K562 (cell line): Measurements from ENCODE around the gene EMX1.

Source experiments
- CEBPB ChIP-seq: fragments of 450-650 bp; IDR thresholded peaks from 2 replicates; pipeline ENCODE4 v1.6.1; 2016; ENCODE audit warnings: missing genetic modification characterization, missing compliant biosample characterization
- CTCF ChIP-seq, 3 experiments: IDR thresholded peaks in 2 of 3; conservative IDR thresholded peaks in 1 of 3; 2 replicates each; pipeline ENCODE4 v1.5.1; 2011 to 2012; ENCODE audit warnings: low read length in 3 of 3, mild to moderate bottlenecking in 3 of 3, control low read depth in 2 of 3, improper control_type of control experiment in 1 of 3, inconsistent platforms in 1 of 3, low read depth in 1 of 3, mixed read lengths in 1 of 3, moderate library complexity in 1 of 3; ENCODE audit not compliant: insufficient read depth in 2 of 3
- HDAC2 ChIP-seq: fragments of 450-650 bp; IDR thresholded peaks from 2 replicates; pipeline ENCODE4 v1.6.1; 2016; ENCODE audit warnings: mild to moderate bottlenecking
- HMBOX1 ChIP-seq: sonication (generic); IDR thresholded peaks from 2 replicates; pipeline ENCODE4 v1.6.1; 2016
- MAFK ChIP-seq: IDR thresholded peaks from 2 replicates; pipeline ENCODE4 v1.6.1; 2011; ENCODE audit warnings: low read length, improper control_type of control experiment
- PATZ1 ChIP-seq: fragments of 250-450 bp; sonication (Bioruptor Pico); IDR thresholded peaks from 2 replicates; pipeline ENCODE4 v1.5.0; 2020; ENCODE audit warnings: mild to moderate bottlenecking, borderline replicate concordance
- SMC3 ChIP-seq: conservative IDR thresholded peaks from 2 replicates; pipeline ENCODE4 v1.6.1; 2011; ENCODE audit warnings: low read depth, low read length, improper control_type of control experiment; ENCODE audit not compliant: insufficient read depth
- ZNF224 ChIP-seq: sonication (generic); formaldehyde crosslinking; IDR thresholded peaks from 2 replicates; pipeline ENCODE4 v1.8.0; 2022; ENCODE audit warnings: mild to moderate bottlenecking, missing genetic modification reagents
- ZNF398 ChIP-seq: fragments of 250-450 bp; sonication (Bioruptor Pico); IDR thresholded peaks from 2 replicates; pipeline ENCODE4 v1.8.0; 2021; ENCODE audit warnings: moderate library complexity, mild to moderate bottlenecking, inconsistent platforms
- ZNF644 ChIP-seq: fragments of 200-800 bp; sonication (Bioruptor generic); IDR thresholded peaks from 2 replicates; pipeline ENCODE4 v1.6.1; 2016; ENCODE audit warnings: low read depth, missing genetic modification characterization, missing compliant biosample characterization
- TF ChIP-seq, protein P1 (sequence below): sonication (generic); formaldehyde crosslinking; IDR thresholded peaks from 2 replicates; pipeline ENCODE4 v1.9.0; 2022; ENCODE audit warnings: mild to moderate bottlenecking, missing genetic modification reagents
- TF ChIP-seq, protein P2 (sequence below): sonication (generic); formaldehyde crosslinking; IDR thresholded peaks from 2 replicates; pipeline ENCODE4 v1.8.1; 2023; ENCODE audit warnings: mild to moderate bottlenecking, missing genetic modification reagents, moderate library complexity
- TF ChIP-seq, protein P3 (sequence below): fragments of 250-450 bp; sonication (Bioruptor Pico); IDR thresholded peaks from 2 replicates; pipeline ENCODE4 v1.8.0; 2022; ENCODE audit warnings: inconsistent platforms

DNA sequence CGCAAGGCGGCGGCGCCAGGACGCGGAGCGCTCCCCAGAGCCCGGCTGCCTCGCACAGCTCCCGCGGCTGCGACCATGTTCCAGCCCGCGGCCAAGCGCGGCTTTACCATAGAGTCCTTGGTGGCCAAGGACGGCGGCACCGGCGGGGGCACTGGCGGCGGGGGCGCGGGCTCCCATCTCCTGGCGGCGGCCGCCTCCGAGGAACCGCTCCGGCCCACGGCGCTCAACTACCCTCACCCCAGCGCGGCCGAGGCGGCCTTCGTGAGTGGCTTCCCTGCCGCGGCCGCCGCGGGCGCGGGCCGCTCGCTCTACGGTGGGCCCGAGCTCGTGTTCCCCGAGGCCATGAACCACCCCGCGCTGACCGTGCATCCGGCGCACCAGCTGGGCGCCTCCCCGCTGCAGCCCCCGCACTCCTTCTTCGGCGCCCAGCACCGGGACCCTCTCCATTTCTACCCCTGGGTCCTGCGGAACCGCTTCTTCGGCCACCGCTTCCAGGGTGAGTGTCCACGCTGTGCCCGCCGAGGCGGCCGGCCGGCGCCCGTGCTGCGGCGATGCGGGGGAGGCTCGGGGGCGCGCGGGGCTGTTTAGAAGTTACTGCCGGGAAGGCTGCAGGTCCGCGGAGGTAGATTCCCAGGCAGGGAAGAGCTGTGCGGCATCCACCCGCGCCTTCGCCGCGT is 696 bp downstream of the EMX1 start:
- TF ChIP-seq ZNF644 (tag): no peak
- TF ChIP-seq CTCF (IDR thresholded peaks at IDR 0.05 in 2 of 3, conservative IDR thresholded peaks at IDR 0.05 in 1 of 3; ENCODE audit: insufficient read depth in 2 of 3, low read depth in 1 of 3, low read length in 3 of 3): no peak
- TF ChIP-seq, protein P1, sequence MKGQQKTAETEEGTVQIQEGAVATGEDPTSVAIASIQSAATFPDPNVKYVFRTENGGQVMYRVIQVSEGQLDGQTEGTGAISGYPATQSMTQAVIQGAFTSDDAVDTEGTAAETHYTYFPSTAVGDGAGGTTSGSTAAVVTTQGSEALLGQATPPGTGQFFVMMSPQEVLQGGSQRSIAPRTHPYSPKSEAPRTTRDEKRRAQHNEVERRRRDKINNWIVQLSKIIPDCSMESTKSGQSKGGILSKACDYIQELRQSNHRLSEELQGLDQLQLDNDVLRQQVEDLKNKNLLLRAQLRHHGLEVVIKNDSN (CRISPR knock-in tag): no peak
- TF ChIP-seq HMBOX1: no peak
- TF ChIP-seq, protein P2, sequence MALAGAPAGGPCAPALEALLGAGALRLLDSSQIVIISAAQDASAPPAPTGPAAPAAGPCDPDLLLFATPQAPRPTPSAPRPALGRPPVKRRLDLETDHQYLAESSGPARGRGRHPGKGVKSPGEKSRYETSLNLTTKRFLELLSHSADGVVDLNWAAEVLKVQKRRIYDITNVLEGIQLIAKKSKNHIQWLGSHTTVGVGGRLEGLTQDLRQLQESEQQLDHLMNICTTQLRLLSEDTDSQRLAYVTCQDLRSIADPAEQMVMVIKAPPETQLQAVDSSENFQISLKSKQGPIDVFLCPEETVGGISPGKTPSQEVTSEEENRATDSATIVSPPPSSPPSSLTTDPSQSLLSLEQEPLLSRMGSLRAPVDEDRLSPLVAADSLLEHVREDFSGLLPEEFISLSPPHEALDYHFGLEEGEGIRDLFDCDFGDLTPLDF (CRISPR knock-in tag): no peak
- no peak for TF ChIP-seq MAFK
- TF ChIP-seq, protein P3, sequence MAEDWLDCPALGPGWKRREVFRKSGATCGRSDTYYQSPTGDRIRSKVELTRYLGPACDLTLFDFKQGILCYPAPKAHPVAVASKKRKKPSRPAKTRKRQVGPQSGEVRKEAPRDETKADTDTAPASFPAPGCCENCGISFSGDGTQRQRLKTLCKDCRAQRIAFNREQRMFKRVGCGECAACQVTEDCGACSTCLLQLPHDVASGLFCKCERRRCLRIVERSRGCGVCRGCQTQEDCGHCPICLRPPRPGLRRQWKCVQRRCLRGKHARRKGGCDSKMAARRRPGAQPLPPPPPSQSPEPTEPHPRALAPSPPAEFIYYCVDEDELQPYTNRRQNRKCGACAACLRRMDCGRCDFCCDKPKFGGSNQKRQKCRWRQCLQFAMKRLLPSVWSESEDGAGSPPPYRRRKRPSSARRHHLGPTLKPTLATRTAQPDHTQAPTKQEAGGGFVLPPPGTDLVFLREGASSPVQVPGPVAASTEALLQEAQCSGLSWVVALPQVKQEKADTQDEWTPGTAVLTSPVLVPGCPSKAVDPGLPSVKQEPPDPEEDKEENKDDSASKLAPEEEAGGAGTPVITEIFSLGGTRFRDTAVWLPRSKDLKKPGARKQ (CRISPR knock-in tag): no peak
- no peak for TF ChIP-seq PATZ1 (CRISPR knock-in tag)
- no peak for TF ChIP-seq SMC3
- TF ChIP-seq HDAC2: no peak
- TF ChIP-seq ZNF224: no peak
- TF ChIP-seq ZNF398 (CRISPR knock-in tag): no peak
- no peak for TF ChIP-seq CEBPB
